ENCODE data around the gene LRRC75B. TPM values are rescaled to one million over a fixed set of nuclear protein-coding genes. Genes with fewer than 3 reads are reported as not detected.
A peak's percentile ranks its signal among the peaks of the same experiment; 100 is the strongest.

Gene LRRC75B
- total and polyA plus RNA-seq, 2 donors from 2014 or later = 23.4 to 47.6 TPM

DNA sequence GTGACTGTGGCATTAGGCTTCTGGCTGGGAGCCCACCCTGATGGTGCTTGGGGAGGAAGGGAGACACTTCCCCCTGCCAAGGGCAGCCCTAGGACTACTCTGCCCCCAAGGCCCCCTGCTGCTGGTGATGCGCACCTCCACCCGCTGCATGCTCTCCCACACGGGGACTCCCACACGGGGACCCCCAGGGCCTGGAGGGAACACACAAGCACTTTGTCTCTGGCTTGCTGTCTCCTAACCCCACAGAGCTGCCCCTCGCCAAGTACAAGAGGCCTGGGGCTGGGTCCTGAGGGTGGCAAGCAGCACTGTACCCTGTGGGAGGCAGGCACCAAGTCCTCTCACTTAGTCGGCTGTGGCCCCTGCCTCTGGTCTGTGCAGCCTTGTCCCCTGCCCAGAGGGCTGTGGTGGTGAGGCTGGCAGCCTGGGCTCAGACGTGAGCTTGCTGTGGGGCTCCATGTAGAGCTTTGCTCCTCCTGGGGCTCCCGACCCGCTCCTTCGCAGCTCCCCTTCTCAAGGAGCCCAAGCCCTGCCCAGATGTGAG is 7.9 kb downstream of the LRRC75B start:
- H3K4me3 ChIP-seq (ENCODE audit: low read length in 3 of 3) = no peak overlapping the region
- no peak overlapping the region for H3K9ac ChIP-seq (ENCODE audit: low read length in 3 of 3)
- no peaks in the 10 kb centered on the region for H3K9me3 ChIP-seq (ENCODE audit: control insufficient read depth in 2 of 3, insufficient read depth in 1 of 3, low read length in 3 of 3)
- peaks cover 3 to 11% (median 5%) of the 10 kb centered on the region in 3 donors for H3K4me1 ChIP-seq (ENCODE audit: control insufficient read depth in 2 of 3, insufficient read depth in 2 of 3, low read depth in 1 of 3, low read length in 3 of 3)
- DNase-seq = peak in 1 of 5 donors; percentile 70
- intact Hi-C loops (cut with DNase I) = no loop called here
- H3K27me3 ChIP-seq (ENCODE audit: control insufficient read depth, insufficient read depth, low read length) = no peaks in the 10 kb centered on the region
- peaks cover 0 to 12% (median 3%) of the 10 kb centered on the region in 3 donors for H3K36me3 ChIP-seq (ENCODE audit: control insufficient read depth in 2 of 3, insufficient read depth in 3 of 3, low read length in 3 of 3)
- TF ChIP-seq, protein P1, sequence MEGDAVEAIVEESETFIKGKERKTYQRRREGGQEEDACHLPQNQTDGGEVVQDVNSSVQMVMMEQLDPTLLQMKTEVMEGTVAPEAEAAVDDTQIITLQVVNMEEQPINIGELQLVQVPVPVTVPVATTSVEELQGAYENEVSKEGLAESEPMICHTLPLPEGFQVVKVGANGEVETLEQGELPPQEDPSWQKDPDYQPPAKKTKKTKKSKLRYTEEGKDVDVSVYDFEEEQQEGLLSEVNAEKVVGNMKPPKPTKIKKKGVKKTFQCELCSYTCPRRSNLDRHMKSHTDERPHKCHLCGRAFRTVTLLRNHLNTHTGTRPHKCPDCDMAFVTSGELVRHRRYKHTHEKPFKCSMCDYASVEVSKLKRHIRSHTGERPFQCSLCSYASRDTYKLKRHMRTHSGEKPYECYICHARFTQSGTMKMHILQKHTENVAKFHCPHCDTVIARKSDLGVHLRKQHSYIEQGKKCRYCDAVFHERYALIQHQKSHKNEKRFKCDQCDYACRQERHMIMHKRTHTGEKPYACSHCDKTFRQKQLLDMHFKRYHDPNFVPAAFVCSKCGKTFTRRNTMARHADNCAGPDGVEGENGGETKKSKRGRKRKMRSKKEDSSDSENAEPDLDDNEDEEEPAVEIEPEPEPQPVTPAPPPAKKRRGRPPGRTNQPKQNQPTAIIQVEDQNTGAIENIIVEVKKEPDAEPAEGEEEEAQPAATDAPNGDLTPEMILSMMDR (IDR thresholded peaks at IDR 0.05; ENCODE audit: borderline replicate concordance, extremely low read depth, insufficient read depth) = no peak
- no peak overlapping the region for H3K27ac ChIP-seq (ENCODE audit: low read depth in 2 of 2, low read length in 2 of 2)
- FAIRE-seq = no peak

DNA sequence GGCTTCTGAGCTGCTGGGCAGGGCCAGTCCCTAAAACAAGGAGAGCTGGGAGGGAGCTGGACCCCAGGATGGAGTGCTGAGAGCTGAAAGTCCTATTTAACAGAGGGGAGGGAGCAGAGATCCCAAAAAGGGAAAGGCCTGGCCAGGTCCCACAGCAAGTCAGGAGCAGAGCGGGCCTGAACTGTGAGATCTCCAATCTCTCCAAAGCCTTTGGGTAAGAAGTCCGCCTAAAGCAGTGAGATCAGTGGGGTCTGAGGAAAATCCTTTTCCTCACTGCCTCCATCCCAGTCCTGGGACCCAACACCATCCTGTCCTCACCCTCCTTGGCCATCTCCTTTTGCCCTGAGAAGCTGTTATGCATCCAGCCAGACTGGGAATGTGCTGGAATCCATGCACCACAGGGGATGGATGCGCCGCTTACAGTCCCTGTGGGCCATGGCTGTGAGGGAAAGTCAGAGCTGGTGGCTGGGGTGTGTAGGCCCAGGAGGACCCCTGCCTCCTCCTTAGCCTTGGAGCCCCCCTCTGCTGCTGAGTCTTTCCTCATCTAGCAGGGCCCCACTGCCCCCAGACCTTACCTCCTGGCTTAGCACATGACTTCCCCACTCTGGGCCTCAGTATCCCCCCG is 8.6 kb downstream of the LRRC75B start:
- FAIRE-seq = no peak
- no peak overlapping the region for H3K27ac ChIP-seq (ENCODE audit: low read depth in 2 of 2, low read length in 2 of 2)

DNA sequence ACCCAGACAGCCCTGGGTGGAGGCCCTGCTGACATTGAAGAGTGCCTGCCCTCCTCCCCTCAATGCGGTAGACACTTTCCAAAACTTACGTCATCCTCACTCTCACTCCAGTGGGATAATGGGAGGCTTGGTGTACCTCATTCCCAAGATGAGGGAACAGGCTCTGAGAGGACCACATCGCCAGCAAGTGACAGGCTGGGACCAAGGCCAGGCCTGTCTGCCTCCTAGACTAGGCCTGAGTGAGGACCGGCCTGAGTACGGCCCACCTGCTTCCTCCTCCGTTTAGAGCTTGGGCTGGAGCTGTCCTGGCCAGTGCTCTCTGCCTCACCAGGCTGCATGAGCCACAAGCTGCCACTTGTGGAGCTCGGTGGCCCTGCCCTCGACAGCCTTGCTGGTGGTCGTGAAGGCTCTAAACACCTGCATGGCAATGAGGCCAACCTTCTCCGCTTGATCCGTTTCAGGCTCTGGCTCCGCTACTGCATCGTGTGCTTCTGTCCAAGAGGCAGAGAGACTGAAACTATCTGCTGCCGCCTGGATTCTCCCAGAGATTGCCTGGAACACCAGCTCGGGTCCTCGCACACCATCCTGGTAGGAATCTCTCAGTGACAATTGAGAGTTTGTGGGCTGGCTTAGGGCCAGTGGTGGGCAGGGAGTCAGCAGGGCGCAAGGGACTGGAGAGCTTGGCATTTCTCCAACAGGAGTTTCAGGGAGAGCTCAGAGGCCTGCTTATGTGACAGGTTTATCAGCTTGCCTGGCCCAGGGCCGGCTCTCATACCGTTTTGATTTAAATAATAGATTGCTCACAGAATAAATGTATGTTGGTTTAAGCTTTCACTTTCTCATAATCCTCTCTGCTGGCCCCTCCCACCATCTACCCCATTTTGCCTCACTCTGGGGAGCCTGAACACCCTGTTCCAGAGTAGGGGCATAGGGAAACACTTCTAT is 9.4 kb downstream of the LRRC75B start:
- Histone ChIP-seq H3K4me1 (ENCODE audit: control insufficient read depth in 2 of 3, insufficient read depth in 2 of 3, low read depth in 1 of 3, low read length in 3 of 3) (peaks cover 6 to 9% (median 6%) of the 10 kb centered on the region in 3 donors), H3K9me3 (ENCODE audit: control insufficient read depth in 2 of 3, insufficient read depth in 1 of 3, low read length in 3 of 3) (no peaks in the 10 kb centered on the region), H3K36me3 (ENCODE audit: control insufficient read depth in 2 of 3, insufficient read depth in 3 of 3, low read length in 3 of 3) (peaks cover 0 to 12% (median 3%) of the 10 kb centered on the region in 3 donors), H3K27me3 (ENCODE audit: control insufficient read depth, insufficient read depth, low read length) (no peaks in the 10 kb centered on the region), H3K9ac (ENCODE audit: low read length in 3 of 3) (peak overlapping the region in 1 of 3 donors; percentile 19), H3K4me3 (ENCODE audit: low read length in 3 of 3) (no peak overlapping the region), H3K27ac (ENCODE audit: low read depth in 2 of 2, low read length in 2 of 2) (no peak overlapping the region)
- TF ChIP-seq, protein P1 (IDR thresholded peaks at IDR 0.05; ENCODE audit: borderline replicate concordance, extremely low read depth, insufficient read depth) = no peak
- DNase-seq = peak in 1 of 5 donors; percentile 40
- intact Hi-C loops (cut with DNase I) = no loop called here
- no peak for FAIRE-seq

More for the DNA sequence above, 8.6 kb downstream of the LRRC75B start:
- Histone ChIP-seq H3K4me1 (ENCODE audit: control insufficient read depth in 2 of 3, insufficient read depth in 2 of 3, low read depth in 1 of 3, low read length in 3 of 3) (peaks cover 3 to 7% (median 5%) of the 10 kb centered on the region in 3 donors), H3K9ac (ENCODE audit: low read length in 3 of 3) (no peak overlapping the region), H3K27me3 (ENCODE audit: control insufficient read depth, insufficient read depth, low read length) (no peaks in the 10 kb centered on the region), H3K9me3 (ENCODE audit: control insufficient read depth in 2 of 3, insufficient read depth in 1 of 3, low read length in 3 of 3) (no peaks in the 10 kb centered on the region), H3K4me3 (ENCODE audit: low read length in 3 of 3) (no peak overlapping the region), H3K36me3 (ENCODE audit: control insufficient read depth in 2 of 3, insufficient read depth in 3 of 3, low read length in 3 of 3) (peaks cover 0 to 12% (median 3%) of the 10 kb centered on the region in 3 donors)
- DNase-seq = no peak
- intact Hi-C loops (cut with DNase I) = no loop called here
- TF ChIP-seq, protein P1 (IDR thresholded peaks at IDR 0.05; ENCODE audit: borderline replicate concordance, extremely low read depth, insufficient read depth) = no peak
